ENCODE measurements around the gene FER.
A peak's percentile ranks its signal among the peaks of the same experiment; 100 is the strongest.
"Not testable (repeated sequence)": the region's sequence is repeated elsewhere in the genome, so short reads cannot be mapped to it uniquely, and the experiment has no call there.

Gene FER

DNA sequence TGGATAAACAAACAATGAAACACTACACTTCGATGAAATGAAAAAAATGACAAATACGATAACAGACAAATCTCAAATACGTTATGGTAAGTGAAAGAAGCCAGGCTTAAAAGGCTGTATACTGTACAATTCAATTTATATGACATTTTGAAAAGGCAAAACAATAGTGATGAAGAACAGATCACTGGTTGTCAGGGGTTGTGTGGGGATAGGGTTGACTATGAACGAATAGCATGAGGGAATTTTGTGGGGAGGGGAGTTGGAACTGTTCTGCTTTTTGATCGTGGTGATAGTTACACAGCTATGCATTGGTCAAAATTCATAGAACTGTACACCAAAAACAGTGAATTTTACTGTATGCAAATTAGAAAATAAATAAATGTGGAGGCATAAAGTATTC is 7.8 kb upstream of the FER start:
- in situ Hi-C loops (cut with HindIII; ENCODE audit: low pct_ligation_motif_present, low pct_unique_long_range_greater_than_20kb, low sequenced_read_pairs) = no loop called here
- DNase-seq = no peak

DNA sequence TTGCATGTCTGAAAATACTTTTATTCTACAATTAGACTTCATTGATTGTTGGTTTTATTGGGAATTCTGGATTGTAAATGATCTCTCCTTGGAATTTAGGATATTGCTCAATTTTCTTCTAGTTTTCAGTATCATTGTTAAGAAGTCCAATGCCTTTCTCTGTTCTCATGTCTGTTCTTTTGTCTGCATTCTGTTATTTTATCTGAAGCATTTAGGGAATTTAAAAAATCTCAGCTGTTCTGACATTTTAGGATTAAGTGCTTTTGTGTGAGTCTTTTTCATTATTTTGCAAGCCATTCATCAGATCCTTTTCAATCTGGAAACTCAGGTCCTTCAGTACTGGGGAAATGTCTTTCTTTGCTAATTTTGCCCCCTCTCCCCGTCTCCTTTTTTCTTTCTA is 4.4 kb upstream of the FER start:
- DNase-seq = no peak
- in situ Hi-C loops (cut with HindIII; ENCODE audit: low pct_ligation_motif_present, low pct_unique_long_range_greater_than_20kb, low sequenced_read_pairs) = no loop called here

DNA sequence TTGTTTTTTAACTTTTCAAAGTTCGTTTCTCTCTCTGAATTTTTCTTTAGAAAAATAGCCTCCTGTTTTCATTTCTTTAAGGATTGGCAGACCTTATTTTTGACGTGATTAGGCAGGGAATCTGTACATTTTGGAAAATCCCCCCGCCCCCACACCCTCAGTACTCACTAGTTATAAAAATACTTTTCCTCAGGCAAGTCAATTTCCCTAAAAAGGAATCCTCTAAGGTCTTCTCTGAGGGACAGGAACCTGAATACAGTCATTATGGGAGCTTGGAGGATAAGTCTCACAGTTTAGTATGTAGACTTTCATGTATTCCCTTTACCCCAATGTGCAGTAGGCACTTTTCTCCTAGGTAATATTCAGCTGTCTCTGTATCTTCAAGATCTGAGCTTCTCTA is 3.9 kb upstream of the FER start:
- no peak for DNase-seq
- in situ Hi-C loops (cut with HindIII; ENCODE audit: low pct_ligation_motif_present, low pct_unique_long_range_greater_than_20kb, low sequenced_read_pairs) = no loop called here

DNA sequence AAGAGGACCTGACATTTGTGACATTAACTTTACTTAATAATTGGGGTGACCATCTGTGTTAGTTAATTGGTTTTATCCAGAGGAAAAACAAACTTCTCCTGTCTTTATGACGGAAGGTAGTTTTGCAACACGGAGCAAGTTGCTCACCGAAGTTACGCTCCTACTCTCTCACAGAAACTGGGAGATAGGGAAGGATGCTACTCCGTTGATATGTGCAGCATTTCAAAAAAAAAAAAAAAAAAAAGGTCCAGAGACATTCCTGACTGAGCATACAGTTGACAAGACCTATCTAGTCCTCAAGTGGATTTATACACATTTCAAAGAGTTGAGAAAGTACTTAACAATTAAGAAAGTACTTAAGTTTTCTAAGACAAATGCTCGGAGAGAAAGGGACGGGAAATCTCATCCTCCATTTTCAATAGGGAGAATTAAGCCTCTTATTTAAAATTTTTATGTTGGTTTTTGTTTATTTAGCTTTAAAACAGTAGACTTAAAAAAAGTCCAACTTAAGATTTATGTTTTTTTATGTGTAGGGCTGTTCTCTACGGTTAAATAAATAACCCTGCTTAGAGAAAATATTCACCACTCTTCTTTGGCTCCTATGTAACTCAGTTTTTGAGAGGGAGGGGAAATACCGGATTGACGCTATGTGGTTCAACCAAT is 455 bp upstream of the FER start:
- no peak for DNase-seq
- in situ Hi-C loops (cut with HindIII; ENCODE audit: low pct_ligation_motif_present, low pct_unique_long_range_greater_than_20kb, low sequenced_read_pairs) = no loop called here

DNA sequence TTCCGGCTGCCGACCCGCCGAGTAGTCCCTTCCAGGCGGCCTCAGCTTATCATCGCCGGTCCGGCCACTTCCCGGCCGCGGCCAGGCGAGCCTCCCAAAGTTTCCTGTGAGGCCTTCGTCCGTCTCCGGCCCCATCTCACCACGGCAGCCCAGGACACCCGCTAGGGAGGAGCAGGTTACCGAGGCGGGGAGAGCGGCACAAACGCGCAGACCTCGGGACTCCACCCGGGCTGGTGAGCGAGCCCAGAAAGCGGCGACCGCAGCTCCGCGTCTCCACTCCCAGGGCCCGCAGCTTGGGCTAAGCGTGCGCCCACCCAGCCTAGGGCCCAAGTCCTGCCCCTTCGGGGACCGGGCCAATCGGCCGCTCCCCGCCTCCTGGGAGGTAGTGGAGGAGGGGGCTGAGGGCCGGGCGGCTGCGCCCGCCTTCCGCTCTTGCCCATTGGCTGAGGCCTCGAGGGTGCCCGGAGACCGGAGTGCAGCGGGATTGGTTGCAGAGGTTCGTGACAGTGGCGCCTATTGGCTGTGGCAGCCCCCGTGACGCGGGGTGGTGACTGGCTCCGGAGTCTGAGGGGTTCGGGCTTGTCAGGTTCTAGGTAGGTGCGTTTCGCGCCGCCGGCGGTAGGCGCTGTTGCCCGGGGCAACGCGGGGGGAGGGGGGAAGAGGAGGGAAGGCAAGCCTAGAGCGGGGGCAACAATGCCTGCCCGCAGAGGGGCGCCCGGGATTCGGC is 867 bp downstream of the FER start:
- DNase-seq = peak; percentile 98
- in situ Hi-C loops (cut with HindIII; ENCODE audit: low pct_ligation_motif_present, low pct_unique_long_range_greater_than_20kb, low sequenced_read_pairs) = no loop called here

DNA sequence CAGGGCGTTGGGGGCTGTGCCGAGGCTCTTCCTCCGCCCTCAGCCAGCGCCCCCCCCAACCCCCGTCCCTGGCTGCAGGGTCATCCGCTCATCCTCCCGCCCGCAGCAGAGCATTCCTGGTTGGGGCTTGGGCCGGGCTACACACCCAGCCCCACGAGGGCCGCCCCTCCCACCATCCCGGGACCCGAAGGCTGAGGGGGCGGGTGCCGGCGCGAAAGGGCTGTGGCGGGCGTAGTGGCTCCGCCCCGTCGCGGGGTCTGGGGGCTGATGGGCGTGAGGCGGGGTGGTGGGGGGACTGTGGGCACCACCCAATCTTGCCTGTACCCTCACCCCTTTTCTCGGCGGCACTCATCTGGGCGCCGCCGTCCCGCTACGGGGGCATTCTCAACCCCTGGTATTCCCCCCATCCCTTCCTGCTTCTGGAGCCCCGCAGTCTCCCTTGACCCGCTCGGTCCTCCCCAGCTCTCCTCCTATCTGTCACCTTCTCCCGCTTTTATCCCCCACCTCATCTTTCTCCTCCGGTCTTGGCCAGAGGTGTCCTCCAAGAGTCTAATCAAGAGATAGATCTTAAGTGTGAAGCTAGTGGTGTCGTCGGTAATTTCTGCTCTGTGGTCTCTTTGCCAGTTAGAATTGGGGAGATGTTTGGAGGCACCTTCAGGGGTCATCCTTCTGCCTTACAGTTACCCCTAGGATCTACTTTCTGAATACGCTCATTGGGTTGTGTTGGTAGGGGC is 1.6 kb downstream of the FER start:
- peak; percentile 44 for DNase-seq
- in situ Hi-C loops (cut with HindIII; ENCODE audit: low pct_ligation_motif_present, low pct_unique_long_range_greater_than_20kb, low sequenced_read_pairs) = no loop called here

DNA sequence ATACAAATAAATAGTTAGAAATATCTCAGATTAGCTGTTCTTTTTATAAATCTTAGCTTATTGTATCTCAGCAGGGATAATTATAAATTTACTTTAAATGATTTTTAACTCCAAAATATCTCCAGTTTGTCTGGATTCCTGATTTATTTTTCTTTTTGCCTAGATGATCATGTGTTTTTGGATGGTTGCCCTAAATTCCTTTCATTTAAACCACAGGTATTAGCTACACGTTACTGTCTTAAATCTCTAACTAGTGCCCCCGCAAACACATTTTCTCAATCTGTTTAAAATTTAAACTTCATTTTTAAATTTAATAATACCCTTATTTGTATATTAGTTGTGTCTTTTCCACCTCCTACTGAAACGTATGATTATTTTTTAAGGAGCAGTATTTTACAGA is 5.6 kb downstream of the FER start:
- in situ Hi-C loops (cut with HindIII; ENCODE audit: low pct_ligation_motif_present, low pct_unique_long_range_greater_than_20kb, low sequenced_read_pairs) = no loop called here
- peak; percentile 76 for DNase-seq

DNA sequence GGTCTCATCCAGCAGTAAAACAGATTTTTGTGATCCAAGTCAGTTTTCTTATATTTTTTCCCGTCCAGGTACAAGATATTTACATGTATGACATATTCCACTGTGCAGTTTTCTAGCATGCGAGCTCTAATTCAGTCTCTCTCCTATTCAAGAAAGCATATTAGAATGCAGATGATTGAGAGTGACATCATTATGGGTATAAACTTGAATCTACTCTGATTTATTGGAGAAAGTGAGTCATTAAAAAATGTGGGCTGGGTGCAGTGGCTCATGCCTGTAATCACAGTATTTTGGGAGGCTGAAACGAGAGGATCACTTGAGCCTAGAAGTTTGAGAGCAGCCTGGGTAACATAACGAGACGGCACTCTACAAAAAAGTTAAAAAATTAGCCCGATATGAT is 6.2 kb downstream of the FER start:
- in situ Hi-C loops (cut with HindIII; ENCODE audit: low pct_ligation_motif_present, low pct_unique_long_range_greater_than_20kb, low sequenced_read_pairs) = no loop called here
- DNase-seq = peak; percentile 72

DNA sequence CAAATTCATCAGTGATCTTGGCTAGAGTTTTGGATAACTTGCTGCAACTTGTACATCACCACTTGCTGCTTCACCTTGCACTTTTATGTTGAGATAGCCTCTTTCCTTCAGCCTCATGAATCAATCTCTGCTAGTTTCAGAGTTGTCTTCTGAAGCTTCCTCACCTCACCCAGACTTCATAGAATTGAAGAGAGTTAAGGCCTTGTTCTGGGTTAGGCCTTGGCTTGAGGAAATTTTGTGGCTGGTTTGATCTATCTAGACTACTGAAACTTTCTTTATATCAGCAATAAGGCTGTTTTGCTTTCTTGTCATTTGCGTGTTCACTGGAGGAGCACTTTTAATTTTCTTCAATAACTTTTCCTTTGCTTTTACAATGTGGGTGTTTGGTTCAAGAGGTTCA is 12.8 kb downstream of the FER start:
- in situ Hi-C loops (cut with HindIII; ENCODE audit: low pct_ligation_motif_present, low pct_unique_long_range_greater_than_20kb, low sequenced_read_pairs) = no loop called here
- no peak for DNase-seq

DNA sequence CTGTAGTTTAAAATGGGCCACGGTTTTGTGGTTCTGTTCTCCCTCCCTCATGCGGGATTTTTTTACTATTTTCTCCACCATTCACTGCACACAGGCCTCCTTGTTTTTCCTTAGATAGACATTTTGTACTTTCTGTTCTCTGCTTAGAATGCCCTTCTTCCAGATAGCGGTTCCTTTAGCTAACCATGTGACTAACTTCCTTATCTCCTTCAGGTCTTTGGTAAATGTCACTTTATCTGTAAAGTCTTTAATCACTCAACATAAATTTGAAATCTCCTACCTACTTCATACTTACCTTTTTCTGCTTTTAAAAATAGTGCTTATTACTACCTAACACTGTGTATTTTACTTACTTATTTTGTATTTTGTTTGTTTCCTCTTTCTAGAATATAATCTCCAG is 15.0 kb downstream of the FER start:
- in situ Hi-C loops (cut with HindIII; ENCODE audit: low pct_ligation_motif_present, low pct_unique_long_range_greater_than_20kb, low sequenced_read_pairs) = no loop called here
- no peak for DNase-seq

DNA sequence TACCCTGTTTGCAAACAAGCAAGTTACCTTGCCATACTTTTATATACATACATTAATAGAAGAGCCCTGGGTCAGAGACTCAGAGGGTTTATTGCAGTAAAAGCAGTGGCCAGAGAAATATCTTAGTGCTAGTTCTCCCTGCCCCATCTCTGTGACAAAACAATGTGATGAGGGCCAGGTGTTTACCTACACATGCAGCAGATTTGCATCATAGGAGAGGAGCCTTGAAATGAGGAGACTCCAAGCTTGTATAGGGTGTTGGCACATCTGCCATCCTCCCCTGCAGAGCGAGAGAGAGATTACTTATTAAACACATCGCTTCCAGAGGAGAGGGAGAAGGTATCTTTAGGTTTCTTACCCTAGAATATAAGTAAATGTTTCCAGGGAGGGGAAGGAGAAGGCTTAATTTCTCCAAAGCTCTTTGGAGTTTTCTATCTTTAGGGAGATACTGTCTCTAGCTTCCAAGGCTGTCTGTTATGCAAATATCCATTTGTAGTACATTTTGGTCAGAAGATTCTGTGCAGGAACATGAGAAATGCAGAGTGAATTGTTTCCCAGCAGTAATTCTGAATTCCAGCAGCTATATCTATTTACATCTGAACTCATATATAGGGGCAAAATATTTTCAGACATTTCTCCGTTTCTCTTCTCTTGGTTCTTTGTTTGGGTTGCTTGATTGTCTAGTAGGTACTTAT is 15.7 kb downstream of the FER start:
- DNase-seq = no peak
- in situ Hi-C loops (cut with HindIII; ENCODE audit: low pct_ligation_motif_present, low pct_unique_long_range_greater_than_20kb, low sequenced_read_pairs) = no loop called here

DNA sequence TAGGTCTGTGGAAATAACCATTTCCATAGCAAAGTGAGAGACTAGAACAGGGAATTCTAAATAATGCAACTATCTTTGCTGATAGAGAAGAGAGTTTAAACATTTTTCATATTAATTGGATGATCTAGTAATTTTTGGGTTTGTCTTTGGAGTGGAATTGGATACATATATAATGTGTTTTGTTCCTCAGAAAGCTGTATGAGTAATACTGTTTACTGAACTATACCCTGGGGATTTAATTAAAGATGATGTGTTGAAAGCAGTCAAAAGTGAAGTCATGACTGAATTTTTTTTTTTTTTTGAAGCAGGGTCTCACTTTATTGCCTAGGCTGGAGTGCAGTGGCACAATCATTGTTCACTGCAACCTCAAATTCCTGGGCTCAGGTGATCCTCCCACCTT is 17.9 kb downstream of the FER start:
- in situ Hi-C loops (cut with HindIII; ENCODE audit: low pct_ligation_motif_present, low pct_unique_long_range_greater_than_20kb, low sequenced_read_pairs) = no loop called here
- DNase-seq = no peak

DNA sequence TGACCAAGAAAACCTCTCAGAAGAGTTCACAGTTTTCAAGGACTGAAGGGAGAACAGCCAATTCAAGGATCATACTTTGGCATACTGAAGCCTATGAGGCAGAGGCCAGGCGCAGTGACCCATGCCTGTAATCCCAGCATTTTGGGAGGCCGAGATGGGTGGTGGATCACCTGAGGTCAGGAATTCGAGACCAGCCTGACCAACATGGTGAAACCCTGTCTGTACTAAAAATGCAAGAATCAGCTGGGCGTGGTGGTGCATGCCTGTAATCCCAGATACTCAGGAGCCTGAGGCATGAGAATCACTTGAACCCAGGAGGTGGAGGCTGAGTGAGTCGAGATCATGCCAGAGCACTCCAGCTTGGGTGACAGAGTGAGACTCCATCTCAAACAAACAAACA is 19.2 kb downstream of the FER start:
- in situ Hi-C loops (cut with HindIII; ENCODE audit: low pct_ligation_motif_present, low pct_unique_long_range_greater_than_20kb, low sequenced_read_pairs) = not testable (repeated sequence)

DNA sequence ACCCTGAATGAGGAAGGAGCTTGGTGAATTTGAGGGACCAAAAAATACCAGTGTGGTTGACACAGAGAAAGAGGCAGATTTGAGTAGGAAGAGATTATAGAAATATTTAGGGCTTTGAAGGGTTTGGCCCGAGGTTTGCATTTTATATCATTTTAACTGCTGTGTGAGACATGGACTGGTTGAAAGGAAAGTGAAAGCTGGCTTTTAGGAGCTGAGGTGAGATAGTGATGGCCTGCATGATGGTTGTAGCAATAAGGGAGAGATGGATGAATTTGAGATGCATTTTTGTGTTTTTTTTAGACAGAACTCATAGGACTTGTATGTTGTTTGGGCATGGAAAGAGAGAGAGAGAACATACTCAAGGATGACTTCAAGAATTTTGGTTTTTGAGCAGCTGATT is 21.7 kb downstream of the FER start:
- no peak for DNase-seq
- in situ Hi-C loops (cut with HindIII; ENCODE audit: low pct_ligation_motif_present, low pct_unique_long_range_greater_than_20kb, low sequenced_read_pairs) = no loop called here

More for the DNA sequence above, 19.2 kb downstream of the FER start:
- not testable (repeated sequence) for DNase-seq

DNA sequence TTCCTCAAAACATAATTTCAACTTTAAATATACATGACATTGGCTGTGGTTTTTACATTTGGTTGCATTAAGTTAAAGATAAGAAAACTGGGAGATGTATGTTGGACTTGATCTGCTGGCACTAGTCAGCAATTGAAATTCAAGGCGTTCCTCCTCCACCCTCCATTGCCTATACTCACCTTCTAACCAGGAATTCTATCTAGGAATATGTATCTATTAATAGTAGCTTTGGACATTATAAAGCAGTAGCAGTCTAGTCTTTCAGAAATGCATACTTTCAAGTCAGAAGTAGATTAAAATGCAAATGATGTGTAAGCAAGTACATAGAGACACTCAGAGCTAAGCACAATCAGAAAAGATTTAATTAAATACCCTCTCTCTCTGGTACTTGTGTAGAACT is 24.9 kb downstream of the FER start:
- in situ Hi-C loops (cut with HindIII; ENCODE audit: low pct_ligation_motif_present, low pct_unique_long_range_greater_than_20kb, low sequenced_read_pairs) = no loop called here
- no peak for DNase-seq

DNA sequence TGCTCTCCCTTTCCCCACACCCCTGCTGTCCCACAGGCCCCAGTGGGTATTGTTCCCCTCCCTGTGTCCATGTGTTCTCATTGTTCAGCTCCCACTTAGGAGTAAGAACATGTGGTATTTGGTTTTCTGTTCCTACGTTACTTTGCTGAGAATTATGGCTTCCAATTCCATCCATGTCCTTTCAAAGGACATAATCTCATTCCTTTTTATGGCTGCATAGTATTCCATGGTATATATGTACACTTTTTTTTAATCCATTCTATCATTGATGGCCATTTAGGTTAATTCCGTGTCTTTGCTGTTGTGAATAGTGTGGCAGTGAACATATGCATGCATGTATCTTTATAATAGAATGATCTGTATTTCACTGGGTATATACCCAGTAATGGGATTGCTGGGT is 25.6 kb downstream of the FER start:
- DNase-seq = no peak
- in situ Hi-C loops (cut with HindIII; ENCODE audit: low pct_ligation_motif_present, low pct_unique_long_range_greater_than_20kb, low sequenced_read_pairs) = no loop called here

DNA sequence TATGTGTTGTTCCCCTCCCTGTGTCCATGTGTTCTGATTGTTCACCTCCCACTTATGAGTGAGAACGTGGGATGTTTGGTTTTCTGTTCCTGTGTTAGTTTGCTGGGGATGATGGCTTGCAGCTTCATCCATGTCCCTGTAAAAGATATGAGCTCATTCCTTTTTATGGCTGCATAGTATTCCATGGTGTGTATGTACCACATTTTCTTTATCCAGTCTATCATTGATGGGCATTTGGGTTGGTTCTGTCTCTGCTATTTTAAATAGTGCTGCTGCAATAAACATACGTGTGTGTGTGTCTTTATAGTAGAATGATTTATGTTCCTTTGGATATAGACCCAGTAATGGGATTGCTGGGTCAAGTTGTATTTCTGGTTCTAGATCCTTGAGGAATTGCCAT is 26.4 kb downstream of the FER start:
- in situ Hi-C loops (cut with HindIII; ENCODE audit: low pct_ligation_motif_present, low pct_unique_long_range_greater_than_20kb, low sequenced_read_pairs); DNase-seq: not testable (repeated sequence)

DNA sequence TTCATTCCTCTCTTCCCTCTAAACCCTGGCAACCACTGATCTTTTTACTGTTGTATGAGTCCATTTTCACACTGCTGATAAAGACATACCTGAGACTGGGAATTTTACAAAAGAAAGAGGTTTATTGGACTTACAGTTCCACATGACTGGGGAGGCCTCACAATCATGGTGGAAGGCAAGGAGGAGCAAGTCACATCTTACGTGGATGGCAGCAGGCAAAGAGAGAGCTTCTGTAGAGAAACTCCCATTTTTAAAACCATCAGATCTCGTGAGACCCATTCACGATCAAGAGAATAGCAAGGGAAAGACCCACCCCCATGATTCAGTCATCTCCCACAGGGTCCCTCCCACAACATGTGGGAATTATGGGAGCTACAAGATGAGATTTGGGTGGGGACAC is 29.9 kb downstream of the FER start:
- DNase-seq = not testable (repeated sequence)

DNA sequence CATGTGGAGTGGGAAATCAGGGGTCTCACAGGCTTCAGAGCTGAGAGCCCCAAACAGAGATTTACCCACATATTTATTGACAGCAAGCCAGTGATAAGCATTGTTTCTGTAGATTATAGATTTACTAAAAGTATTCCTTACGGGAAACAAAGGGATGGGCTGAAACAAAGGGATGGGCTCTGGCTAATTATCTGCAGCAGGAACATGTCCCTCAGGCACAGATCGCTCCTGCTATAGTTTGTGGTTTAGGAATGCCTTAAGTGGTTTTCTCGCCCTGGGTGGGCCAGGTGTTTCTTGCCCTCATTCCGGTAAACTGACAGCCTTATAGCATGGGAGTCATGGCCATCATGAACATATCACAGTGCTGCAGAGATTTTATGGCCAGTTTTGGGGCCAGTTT is 36.9 kb downstream of the FER start:
- in situ Hi-C loops (cut with HindIII; ENCODE audit: low pct_ligation_motif_present, low pct_unique_long_range_greater_than_20kb, low sequenced_read_pairs) = not testable (repeated sequence)

More for the DNA sequence above, 29.9 kb downstream of the FER start:
- in situ Hi-C loops (cut with HindIII; ENCODE audit: low pct_ligation_motif_present, low pct_unique_long_range_greater_than_20kb, low sequenced_read_pairs) = not testable (repeated sequence)

More for the DNA sequence above, 36.9 kb downstream of the FER start:
- DNase-seq = not testable (repeated sequence)

Data from ACHN (cell line).